Gastrocnemius medialis (tissue), 4 donors: Measurements from ENCODE around the gene ACACA.

Source experiments
- POLR2A ChIP-seq, 2 donors: fragments of 450-650 bp; IDR thresholded peaks; one replicate each; pipeline ENCODE4 v1.6.1; 2017; ENCODE audit warnings: antibody characterized with exemption in 2 of 2, mild to moderate bottlenecking in 2 of 2, moderate library complexity in 2 of 2
- TF ChIP-seq, protein P1 (sequence below), 5 experiments: fragments of 450-650 bp in 3 of 5; fragments of 200-600 bp in 2 of 5; sonication (generic) in 2 of 5; IDR thresholded peaks in 4 of 5; conservative IDR thresholded peaks in 1 of 5; 1 replicate in 4 of 5; 2 replicates in 1 of 5; pipeline ENCODE4 v1.5.1; 2016 to 2019; ENCODE audit warnings: antibody characterized with exemption in 5 of 5, mild to moderate bottlenecking in 3 of 5, moderate library complexity in 3 of 5

DNA sequence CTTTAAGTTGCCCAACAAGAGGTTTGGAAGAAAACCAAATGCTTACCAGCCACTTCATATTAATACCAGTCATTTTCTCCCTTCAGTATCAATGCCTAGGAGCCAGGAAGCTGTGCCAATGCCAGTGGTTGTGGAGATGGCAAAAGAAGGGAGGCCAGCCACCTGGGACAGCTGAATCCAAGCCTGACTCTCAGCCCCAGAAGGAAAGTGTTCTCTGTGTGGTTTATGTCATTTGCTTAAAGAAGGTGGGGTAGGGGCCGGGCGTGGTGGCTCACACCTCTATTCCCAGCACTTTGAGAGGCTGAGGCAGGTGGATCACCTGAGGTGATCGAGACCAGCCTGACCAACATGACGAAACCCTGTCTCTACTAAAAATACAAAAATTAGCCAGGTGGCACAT is 17.5 kb downstream of the ACACA start:
- TF ChIP-seq, protein P1, sequence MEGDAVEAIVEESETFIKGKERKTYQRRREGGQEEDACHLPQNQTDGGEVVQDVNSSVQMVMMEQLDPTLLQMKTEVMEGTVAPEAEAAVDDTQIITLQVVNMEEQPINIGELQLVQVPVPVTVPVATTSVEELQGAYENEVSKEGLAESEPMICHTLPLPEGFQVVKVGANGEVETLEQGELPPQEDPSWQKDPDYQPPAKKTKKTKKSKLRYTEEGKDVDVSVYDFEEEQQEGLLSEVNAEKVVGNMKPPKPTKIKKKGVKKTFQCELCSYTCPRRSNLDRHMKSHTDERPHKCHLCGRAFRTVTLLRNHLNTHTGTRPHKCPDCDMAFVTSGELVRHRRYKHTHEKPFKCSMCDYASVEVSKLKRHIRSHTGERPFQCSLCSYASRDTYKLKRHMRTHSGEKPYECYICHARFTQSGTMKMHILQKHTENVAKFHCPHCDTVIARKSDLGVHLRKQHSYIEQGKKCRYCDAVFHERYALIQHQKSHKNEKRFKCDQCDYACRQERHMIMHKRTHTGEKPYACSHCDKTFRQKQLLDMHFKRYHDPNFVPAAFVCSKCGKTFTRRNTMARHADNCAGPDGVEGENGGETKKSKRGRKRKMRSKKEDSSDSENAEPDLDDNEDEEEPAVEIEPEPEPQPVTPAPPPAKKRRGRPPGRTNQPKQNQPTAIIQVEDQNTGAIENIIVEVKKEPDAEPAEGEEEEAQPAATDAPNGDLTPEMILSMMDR (IDR thresholded peaks at IDR 0.05 in 4 of 5, conservative IDR thresholded peaks at IDR 0.05 in 1 of 5), result no peak
- TF ChIP-seq POLR2A (IDR thresholded peaks at IDR 0.05), result no peak
